ENCODE measurements around the gene HASPIN. TPM values are rescaled to one million over a fixed set of nuclear protein-coding genes. Genes with fewer than 3 reads are reported as not detected.
"Not testable (repeated sequence)": the region's sequence is repeated elsewhere in the genome, so short reads cannot be mapped to it uniquely, and the experiment has no call there.

HASPIN gene
- total RNA-seq, 2 donors from 2014 or later: 1.0 to 3.9 TPM

DNA sequence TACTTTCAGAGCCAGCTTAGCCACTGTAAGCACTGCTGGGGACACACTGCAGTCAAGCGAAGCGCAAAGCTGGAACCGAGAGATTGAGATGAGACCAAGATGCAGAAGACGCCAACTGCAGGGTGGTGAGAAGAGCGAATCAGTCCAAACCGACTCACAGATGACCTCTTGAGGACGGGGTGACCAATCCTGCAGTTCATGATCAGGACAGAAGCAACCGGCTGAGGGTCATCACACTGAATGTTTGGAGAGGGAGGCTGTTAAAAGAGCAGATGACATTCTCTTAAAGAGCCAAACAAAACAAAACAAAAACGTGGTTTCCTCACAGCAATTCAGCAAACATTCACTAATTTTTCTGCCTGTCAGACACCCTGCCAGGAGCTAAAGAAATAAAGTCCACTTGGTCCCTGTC lies 8.5 kb downstream of the HASPIN start:
- H3K9me3 ChIP-seq: no peaks in the 10 kb centered on the region
- no peaks in the 10 kb centered on the region for H3K4me1 ChIP-seq (replicated peaks)
- no peaks in the 10 kb centered on the region for H3K36me3 ChIP-seq
- DNase-seq (ENCODE audit: low spot score): no peak
- no peak overlapping the region for H3K4me3 ChIP-seq
- WGBS: 37% methylated on average over 9 of the region's 9 CpGs
- TF ChIP-seq POLR2AphosphoS5 (IDR thresholded peaks at IDR 0.05) (no peak), POLR2A (IDR thresholded peaks at IDR 0.05) (no peak)
- TF ChIP-seq, protein P1, sequence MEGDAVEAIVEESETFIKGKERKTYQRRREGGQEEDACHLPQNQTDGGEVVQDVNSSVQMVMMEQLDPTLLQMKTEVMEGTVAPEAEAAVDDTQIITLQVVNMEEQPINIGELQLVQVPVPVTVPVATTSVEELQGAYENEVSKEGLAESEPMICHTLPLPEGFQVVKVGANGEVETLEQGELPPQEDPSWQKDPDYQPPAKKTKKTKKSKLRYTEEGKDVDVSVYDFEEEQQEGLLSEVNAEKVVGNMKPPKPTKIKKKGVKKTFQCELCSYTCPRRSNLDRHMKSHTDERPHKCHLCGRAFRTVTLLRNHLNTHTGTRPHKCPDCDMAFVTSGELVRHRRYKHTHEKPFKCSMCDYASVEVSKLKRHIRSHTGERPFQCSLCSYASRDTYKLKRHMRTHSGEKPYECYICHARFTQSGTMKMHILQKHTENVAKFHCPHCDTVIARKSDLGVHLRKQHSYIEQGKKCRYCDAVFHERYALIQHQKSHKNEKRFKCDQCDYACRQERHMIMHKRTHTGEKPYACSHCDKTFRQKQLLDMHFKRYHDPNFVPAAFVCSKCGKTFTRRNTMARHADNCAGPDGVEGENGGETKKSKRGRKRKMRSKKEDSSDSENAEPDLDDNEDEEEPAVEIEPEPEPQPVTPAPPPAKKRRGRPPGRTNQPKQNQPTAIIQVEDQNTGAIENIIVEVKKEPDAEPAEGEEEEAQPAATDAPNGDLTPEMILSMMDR (IDR thresholded peaks at IDR 0.05): no peak
- no peak overlapping the region for H3K27ac ChIP-seq
- no peaks in the 10 kb centered on the region for H3K27me3 ChIP-seq (replicated peaks; ENCODE audit: insufficient read depth)
- intact Hi-C loops (cut with DNase I): no loop called here

DNA sequence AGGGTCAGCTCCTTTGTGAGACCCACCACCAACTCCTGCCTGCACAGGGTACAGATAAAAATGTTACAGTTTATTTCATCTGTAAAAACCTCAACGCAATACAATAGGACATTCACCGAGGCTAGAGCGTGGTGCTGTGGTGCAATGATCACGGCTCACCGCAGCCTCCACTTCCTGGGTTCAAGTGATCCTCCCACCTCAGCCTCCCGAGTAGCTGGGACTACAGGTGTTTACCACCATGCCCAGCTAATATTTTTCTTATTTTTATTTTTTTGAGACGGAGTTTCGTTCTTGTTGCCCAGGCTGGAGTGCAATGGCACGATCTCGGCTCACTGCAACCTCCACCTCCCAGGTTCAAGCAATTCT lies 11.2 kb downstream of the HASPIN start:
- H3K36me3 ChIP-seq; H3K27me3 ChIP-seq (replicated peaks; ENCODE audit: insufficient read depth); H3K4me1 ChIP-seq (replicated peaks); H3K9me3 ChIP-seq; DNase-seq (ENCODE audit: low spot score); H3K27ac ChIP-seq; H3K4me3 ChIP-seq: not testable (repeated sequence)
- 96% methylated on average over 10 of the region's 10 CpGs for WGBS
- intact Hi-C loops (cut with DNase I): loop anchor here (5.0 kb wide), 2 partner anchors 112 to 272 kb away; partner anchors contain the start of gene NCBP3

DNA sequence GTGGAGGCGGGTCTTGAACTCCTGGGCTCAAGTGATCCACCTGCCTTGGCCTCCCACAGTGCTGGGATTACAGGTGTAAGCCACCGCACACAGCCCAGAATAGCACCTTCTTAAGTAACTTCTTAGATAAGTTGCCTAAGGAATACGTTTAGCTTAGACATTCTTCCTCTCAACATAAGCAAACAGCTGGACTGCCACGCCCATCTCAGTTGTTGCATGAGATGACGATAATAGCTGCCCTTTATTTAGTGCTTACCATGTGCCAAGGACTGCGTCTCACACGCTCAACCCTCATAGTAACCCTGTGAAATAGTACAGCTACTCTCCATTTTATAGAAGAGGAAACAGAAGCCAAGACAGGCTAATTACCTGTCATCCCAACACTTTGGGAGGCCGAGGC lies 11.8 kb downstream of the HASPIN start:
- H3K4me3 ChIP-seq: no peak overlapping the region
- H3K27ac ChIP-seq: no peak overlapping the region
- intact Hi-C loops (cut with DNase I): loop anchor here (5.0 kb wide), 2 partner anchors 112 to 272 kb away; partner anchors contain the start of gene NCBP3
- WGBS: 74% methylated on average over 8 of the region's 8 CpGs
- H3K9me3 ChIP-seq: no peaks in the 10 kb centered on the region
- DNase-seq (ENCODE audit: low spot score): no peak
- H3K27me3 ChIP-seq (replicated peaks; ENCODE audit: insufficient read depth): no peaks in the 10 kb centered on the region
- TF ChIP-seq, protein P1 (IDR thresholded peaks at IDR 0.05): no peak
- TF ChIP-seq POLR2A (IDR thresholded peaks at IDR 0.05) (no peak), POLR2AphosphoS5 (IDR thresholded peaks at IDR 0.05) (no peak)
- H3K4me1 ChIP-seq (replicated peaks): no peaks in the 10 kb centered on the region
- H3K36me3 ChIP-seq: no peaks in the 10 kb centered on the region

DNA sequence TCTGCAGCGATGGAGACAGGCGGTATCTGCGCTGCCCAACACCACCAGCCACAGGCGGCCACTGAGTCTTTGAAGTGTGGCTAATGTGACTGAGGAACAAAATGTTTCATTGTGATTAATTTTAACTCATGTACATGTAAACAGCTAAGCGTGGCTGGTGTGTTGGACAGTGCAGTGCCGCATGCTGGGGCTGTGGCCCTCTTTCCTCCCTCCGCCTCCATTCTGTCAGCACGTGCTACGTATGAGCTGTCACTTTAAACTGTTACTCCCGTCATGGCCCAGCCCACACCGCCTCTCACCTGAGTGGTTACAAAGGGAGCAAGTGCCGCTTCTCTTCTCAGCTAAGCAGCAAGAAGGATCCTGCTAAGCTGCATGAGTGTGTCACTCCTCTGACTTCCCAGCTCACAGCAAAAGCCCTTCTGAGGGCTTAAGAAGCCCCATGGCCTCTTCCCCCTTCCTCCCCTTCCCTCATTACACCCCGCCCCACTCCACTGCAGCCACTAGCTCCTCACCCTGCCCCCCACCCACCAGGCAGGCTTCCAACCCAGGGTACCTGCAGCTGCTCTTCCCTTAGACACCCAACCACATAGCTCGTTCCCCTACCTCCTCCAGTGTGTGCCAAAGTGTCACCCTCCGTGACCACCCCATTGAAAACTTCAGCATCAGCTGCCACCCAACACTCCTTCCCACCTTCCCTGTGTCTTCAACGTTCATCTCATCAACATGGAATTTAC lies 15.0 kb downstream of the HASPIN start:
- H3K4me3 ChIP-seq: peak overlapping the region; percentile 2 to 11
- no peaks in the 10 kb centered on the region for H3K27me3 ChIP-seq (replicated peaks; ENCODE audit: insufficient read depth)
- intact Hi-C loops (cut with DNase I): loop anchor here (5.0 kb wide), 2 partner anchors 109 to 269 kb away; partner anchors contain the start of gene NCBP3
- H3K4me1 ChIP-seq (replicated peaks): no peaks in the 10 kb centered on the region
- 21% methylated on average over 16 of the region's 16 CpGs for WGBS
- H3K27ac ChIP-seq: peak overlapping the region; percentile 44 to 59
- H3K36me3 ChIP-seq: no peaks in the 10 kb centered on the region
- no peaks in the 10 kb centered on the region for H3K9me3 ChIP-seq
- peak; percentile 58 for DNase-seq (ENCODE audit: low spot score)
- no peak for TF ChIP-seq POLR2A (IDR thresholded peaks at IDR 0.05)
- TF ChIP-seq, protein P1 (IDR thresholded peaks at IDR 0.05): no peak
- peak; percentile 54 for TF ChIP-seq POLR2AphosphoS5 (IDR thresholded peaks at IDR 0.05)

DNA sequence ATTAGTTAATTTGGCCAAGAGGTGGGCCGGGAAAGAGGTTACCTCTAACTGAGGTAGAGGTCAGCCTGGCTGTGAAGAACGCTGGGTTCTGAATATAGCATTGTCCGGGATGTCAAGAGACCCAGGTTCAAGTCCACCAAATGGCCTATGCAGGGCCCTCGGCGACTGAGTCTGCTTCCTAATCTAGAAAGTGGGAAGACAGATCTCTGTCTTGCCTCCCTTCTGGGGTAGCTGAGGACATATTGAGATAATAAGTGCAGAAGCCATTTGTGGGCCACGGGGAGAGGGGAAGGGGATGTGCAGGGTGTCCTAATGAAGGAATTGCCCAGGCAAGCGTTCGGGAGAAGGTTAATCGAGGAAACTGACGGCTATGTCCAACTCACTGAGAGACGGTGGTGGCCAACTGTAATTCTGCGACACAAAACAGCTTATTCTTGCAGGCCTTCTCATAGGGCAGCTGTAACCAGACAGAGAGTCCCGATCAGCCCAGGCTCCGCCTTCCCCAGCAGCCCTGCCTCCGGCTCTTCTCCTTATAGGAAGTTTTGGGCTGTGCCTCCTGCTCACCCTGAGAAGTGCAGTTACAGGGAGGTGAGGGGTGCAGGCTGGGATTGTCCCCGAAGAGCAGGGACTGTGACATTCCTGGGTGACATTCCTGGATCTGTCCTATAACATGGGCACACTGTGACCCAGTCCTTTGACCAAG lies 15.9 kb downstream of the HASPIN start:
- DNase-seq (ENCODE audit: low spot score): no peak
- H3K36me3 ChIP-seq: no peaks in the 10 kb centered on the region
- no peak overlapping the region for H3K27ac ChIP-seq
- no peak overlapping the region for H3K4me3 ChIP-seq
- no peak for TF ChIP-seq POLR2A (IDR thresholded peaks at IDR 0.05)
- TF ChIP-seq, protein P1 (IDR thresholded peaks at IDR 0.05): no peak
- TF ChIP-seq POLR2AphosphoS5 (IDR thresholded peaks at IDR 0.05): no peak
- intact Hi-C loops (cut with DNase I): loop anchor here (5.0 kb wide), 2 partner anchors 108 to 268 kb away; partner anchors contain the start of gene NCBP3
- WGBS: 86% methylated on average over 13 of the region's 16 CpGs
- no peaks in the 10 kb centered on the region for H3K27me3 ChIP-seq (replicated peaks; ENCODE audit: insufficient read depth)
- no peaks in the 10 kb centered on the region for H3K9me3 ChIP-seq
- H3K4me1 ChIP-seq (replicated peaks): no peaks in the 10 kb centered on the region

Data from prostate gland (tissue), 2 donors.